HCT116 (cell line): ENCODE data around the gene MAN2C1. TPM values are rescaled to one million over a fixed set of nuclear protein-coding genes. Genes with fewer than 3 reads are reported as not detected.

Experiments used
- ATAC-seq: fragments of 200-7000 bp; cut with Tn5 transposase; 2 replicates; pipeline ENCODE4 v1.9.1; 2020; ENCODE audit warnings: mild to moderate bottlenecking, moderate library complexity
- BruUV-seq: library from RNA; stranded (reverse); fragments of 400-500 nt; replicated peaks from 2 replicates; lab custom pipeline; 2021; lab: Mats Ljungman, UMichigan
- CTCF ChIA-PET: fragments of 300-600 bp; sonication (Branson Sonifier 250); formaldehyde crosslinking; loops from one replicate; lab custom pipeline; 2021; ENCODE audit warnings: antibody characterized with exemption; lab: Charles Lee
- POLR2A ChIA-PET: fragments of 300-600, 350-600 bp; sonication (Branson Sonifier 250); formaldehyde crosslinking; loops from one replicate; lab custom pipeline; 2021; ENCODE audit warnings: antibody characterized with exemption; lab: Charles Lee
- RAD21 ChIA-PET, 2 experiments: fragments of 300-600 bp; sonication (Branson Sonifier 250); formaldehyde crosslinking; loops; one replicate each; lab custom pipeline; 2023; ENCODE audit warnings: low total read pairs in 2 of 2; ENCODE audit not compliant: uncharacterized antibody in 2 of 2, unreplicated experiment in 2 of 2, low non-redundant PET in 1 of 2; lab: Charles Lee
- DNase-seq: peaks from one replicate; pipeline ENCODE4 v3.0.0-alpha.2; 2010; ENCODE audit warnings: low read depth, low spot score
- H2AFZ ChIP-seq: fragments of 200-600 bp; shearing (Covaris generic), sonication (generic); 2 replicates; pipeline ENCODE4 v1.6.1; 2017; ENCODE audit warnings: low read depth, mixed run types, mixed read lengths, antibody characterized with exemption, low read length; ENCODE audit not compliant: poor library complexity, severe bottlenecking
- H3K27ac ChIP-seq: 2 replicates; pipeline ENCODE4 v1.5.1; 2012; ENCODE audit warnings: low read depth, low read length
- H3K27me3 ChIP-seq: fragments of 200-600 bp; sonication (generic); 2 replicates; pipeline ENCODE4 v1.6.1; 2016; ENCODE audit warnings: mixed run types, low read length, mixed read lengths; ENCODE audit not compliant: insufficient read depth
- H3K36me3 ChIP-seq, 2 experiments: fragments of 200-500 bp in 1 of 2; fragments of 200-600 bp in 1 of 2; sonication (Bioruptor generic) in 1 of 2; sonication (generic) in 1 of 2; 2 replicates each; pipeline versions ENCODE4 v1.5.1 to v1.6.1; 2014 to 2016; ENCODE audit warnings: low read length in 2 of 2, inconsistent platforms in 1 of 2, mixed read lengths in 1 of 2, mixed run types in 1 of 2; ENCODE audit not compliant: insufficient read depth in 2 of 2, control insufficient read depth in 1 of 2
- H3K4me1 ChIP-seq, 2 experiments: fragments of 200-600 bp in 1 of 2; sonication (generic) in 1 of 2; 2 replicates each; pipeline versions ENCODE4 v1.5.1 to v1.6.1; 2012 to 2017; ENCODE audit warnings: low read length in 2 of 2, inconsistent platforms in 1 of 2, mild to moderate bottlenecking in 1 of 2, mixed read lengths in 1 of 2, mixed run types in 1 of 2, moderate library complexity in 1 of 2; ENCODE audit not compliant: insufficient read depth in 2 of 2, control insufficient read depth in 1 of 2
- H3K4me2 ChIP-seq: fragments of 200-600 bp; sonication (generic); 2 replicates; pipeline ENCODE4 v1.6.1; 2017; ENCODE audit warnings: mixed run types, low read length, mixed read lengths
- H3K4me3 ChIP-seq, 2 experiments: fragments of 200-600 bp in 1 of 2; sonication (generic) in 1 of 2; replicated peaks in 1 of 2; 2 replicates each; pipeline ENCODE4 v1.5.1; 2011 to 2016; ENCODE audit warnings: low read length in 2 of 2, control low read depth in 1 of 2, low read depth in 1 of 2, mild to moderate bottlenecking in 1 of 2, mixed read lengths in 1 of 2, mixed run types in 1 of 2
- H3K79me2 ChIP-seq: fragments of 200-600 bp; sonication (generic); 2 replicates; pipeline ENCODE4 v1.6.1; 2017; ENCODE audit warnings: mild to moderate bottlenecking, mixed run types, low read length, moderate library complexity, mixed read lengths; ENCODE audit not compliant: insufficient read depth
- H3K9ac ChIP-seq: fragments of 200-600 bp; sonication (generic); 2 replicates; pipeline ENCODE4 v1.6.1; 2016; ENCODE audit warnings: low read length, mixed read lengths
- H3K9me2 ChIP-seq: fragments of 200-600 bp; sonication (generic), shearing (Covaris generic); 2 replicates; pipeline ENCODE4 v1.6.1; 2017; ENCODE audit warnings: mixed run types, mild to moderate bottlenecking, moderate library complexity; ENCODE audit not compliant: insufficient read depth
- H3K9me3 ChIP-seq, 2 experiments: fragments of 200-500 bp in 1 of 2; fragments of 200-600 bp in 1 of 2; sonication (Bioruptor generic) in 1 of 2; sonication (generic) in 1 of 2; 2 replicates each; pipeline ENCODE4 v1.6.1; 2014 to 2017; ENCODE audit warnings: low read length in 2 of 2, mixed read lengths in 2 of 2, inconsistent platforms in 1 of 2, low read depth in 1 of 2, mild to moderate bottlenecking in 1 of 2, mixed run types in 1 of 2, moderate library complexity in 1 of 2; ENCODE audit not compliant: control insufficient read depth in 1 of 2, insufficient read depth in 1 of 2
- H4K20me1 ChIP-seq: fragments of 200-600 bp; sonication (generic), shearing (Covaris generic); 2 replicates; pipeline ENCODE4 v1.6.1; 2017; ENCODE audit warnings: mixed run types, mild to moderate bottlenecking, moderate library complexity; ENCODE audit not compliant: insufficient read depth
- ATF3 ChIP-seq: IDR thresholded peaks from 2 replicates; pipeline ENCODE4 v1.6.1; 2012
- CBX3 ChIP-seq: IDR thresholded peaks from 2 replicates; pipeline ENCODE4 v1.6.1; 2012; ENCODE audit warnings: low read depth
- CTCF ChIP-seq, 3 experiments: fragments of 200-600 bp in 1 of 3; sonication (generic) in 1 of 3; IDR thresholded peaks in 2 of 3; conservative IDR thresholded peaks in 1 of 3; 2 replicates each; pipeline ENCODE4 v1.5.1; 2012 to 2017; ENCODE audit warnings: low read depth in 2 of 3, low read length in 2 of 3, antibody characterized with exemption in 1 of 3, borderline replicate concordance in 1 of 3, control low read depth in 1 of 3, mild to moderate bottlenecking in 1 of 3, mixed read lengths in 1 of 3, mixed run types in 1 of 3, moderate library complexity in 1 of 3; ENCODE audit not compliant: insufficient read depth in 1 of 3
- ELF1 ChIP-seq: IDR thresholded peaks from 2 replicates; pipeline ENCODE4 v1.6.1; 2012; ENCODE audit warnings: low read depth, borderline replicate concordance
- EZH2 ChIP-seq: fragments of 200-600 bp; sonication (generic); IDR thresholded peaks from 2 replicates; pipeline ENCODE4 v1.6.1; 2017; ENCODE audit warnings: antibody characterized with exemption, mixed run types
- EZH2phosphoT487 ChIP-seq: fragments of 200-600 bp; IDR thresholded peaks from 2 replicates; pipeline ENCODE4 v1.6.1; 2018; ENCODE audit warnings: antibody characterized with exemption, borderline replicate concordance
- FOSL1 ChIP-seq: IDR thresholded peaks from 2 replicates; pipeline ENCODE4 v1.6.1; 2012; ENCODE audit warnings: low read depth
- JUND ChIP-seq: IDR thresholded peaks from 2 replicates; pipeline ENCODE4 v1.6.1; 2012
- POLR2A ChIP-seq: IDR thresholded peaks from 2 replicates; pipeline ENCODE4 v1.7.0; 2011; ENCODE audit warnings: borderline replicate concordance; ENCODE audit not compliant: insufficient read depth, insufficient read length; ENCODE audit errors: extremely low read depth
- POLR2AphosphoS5 ChIP-seq: IDR thresholded peaks from 2 replicates; pipeline ENCODE4 v1.6.1; 2011; ENCODE audit warnings: mild to moderate bottlenecking, low read depth, low read length, moderate library complexity
- RAD21 ChIP-seq: IDR thresholded peaks from 2 replicates; pipeline ENCODE4 v1.6.1; 2012; ENCODE audit warnings: low read depth, mild to moderate bottlenecking
- SIN3A ChIP-seq: IDR thresholded peaks from 2 replicates; pipeline ENCODE4 v1.6.1; 2012; ENCODE audit warnings: low read depth
- SP1 ChIP-seq: IDR thresholded peaks from 2 replicates; pipeline ENCODE4 v1.6.1; 2012; ENCODE audit warnings: low read depth
- SRF ChIP-seq: IDR thresholded peaks from 2 replicates; pipeline ENCODE4 v1.6.1; 2012; ENCODE audit warnings: low read depth
- TCF7L2 ChIP-seq: IDR thresholded peaks from 2 replicates; pipeline ENCODE4 v1.7.0; 2011; ENCODE audit warnings: borderline replicate concordance, inconsistent platforms; ENCODE audit not compliant: insufficient read depth, insufficient read length; ENCODE audit errors: extremely low read depth
- YY1 ChIP-seq: IDR thresholded peaks from 2 replicates; pipeline ENCODE4 v1.6.1; 2011; ENCODE audit warnings: low read length, low read depth, moderate library complexity, mild to moderate bottlenecking; ENCODE audit not compliant: insufficient replicate concordance; ENCODE audit errors: extremely low read depth
- ZFX ChIP-seq: fragments of 450-650 bp; IDR thresholded peaks from 2 replicates; pipeline ENCODE4 v1.6.1; 2017
- ZNF274 ChIP-seq: fragments of 200-500 bp; sonication (Bioruptor generic); IDR thresholded peaks from 2 replicates; pipeline ENCODE4 v1.6.1; 2014; ENCODE audit warnings: mild to moderate bottlenecking, low read depth, low read length, inconsistent platforms
- intact Hi-C: fragments of 100-400 bp; cut with micrococcal nuclease; formaldehyde crosslinking; loops from 2 replicates; pipeline ENCODE4 v1.10.0; 2022
- total RNA-seq: library from RNA; stranded (reverse); gene quantifications from one replicate; pipeline ENCODE4 v1.2.1, GENCODE V29; 2021; ENCODE audit not compliant: unreplicated experiment
- TF ChIP-seq, protein P1 (sequence below): IDR thresholded peaks from 2 replicates; pipeline ENCODE4 v1.6.1; 2011; ENCODE audit warnings: mild to moderate bottlenecking, low read length, moderate library complexity; ENCODE audit not compliant: insufficient replicate concordance; ENCODE audit errors: extremely low read depth
- TF ChIP-seq, protein P2 (sequence below): IDR thresholded peaks from 2 replicates; pipeline ENCODE4 v1.6.1; 2012; ENCODE audit warnings: low read depth

Gene MAN2C1
- total RNA-seq, 1 experiment from 2014 or later = 118 TPM

DNA sequence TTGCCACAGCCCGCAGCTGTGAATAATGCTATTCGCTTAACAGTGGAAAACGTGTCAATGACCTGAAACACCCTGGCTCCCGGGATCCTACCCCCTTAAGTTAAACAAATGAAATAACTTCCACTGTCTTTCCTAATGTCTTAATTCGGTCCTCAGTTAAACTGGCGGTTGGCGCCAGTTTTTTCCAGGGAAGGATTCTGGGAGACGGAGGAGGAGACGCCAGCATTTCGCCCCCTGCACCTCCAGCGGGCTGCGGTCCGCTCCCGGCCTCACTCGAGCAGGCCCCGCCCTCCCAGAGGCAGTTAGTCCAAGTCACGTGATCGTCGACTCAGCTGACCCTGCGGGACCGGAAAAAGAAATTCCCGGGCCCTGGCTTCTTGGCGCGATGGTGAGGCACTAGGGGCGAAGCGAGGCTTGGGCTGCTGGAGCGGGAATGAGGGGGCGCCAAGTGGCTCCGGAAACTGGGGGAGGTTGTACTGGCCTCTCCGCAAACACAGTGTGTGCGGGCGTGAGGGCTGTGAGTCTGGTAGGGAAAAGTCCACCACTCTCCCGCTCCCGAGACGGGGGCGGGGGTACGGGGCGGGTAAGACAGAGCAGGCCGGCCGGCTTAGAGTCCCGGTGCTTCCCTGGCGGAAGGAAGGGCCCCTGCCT is 32.6 kb downstream of the MAN2C1 start, which contains the start of gene COMMD4:
COMMD4 (plus strand) TSS at position 359 of the 651 bp plus-strand sequence; CDS start at position 386, 27 bp downstream.
- ChIA-PET CTCF (no interaction called here), POLR2A (interaction anchor here (1.1 kb wide), 1 partner anchor 11 kb away, joined by 3 read pairs; the partner anchor contains the start of gene NEIL1), RAD21 (no interaction called here)
- peak within 1 kb of the TSS; percentile 92 for H3K4me2 ChIP-seq
- H2AFZ ChIP-seq = peak within 1 kb of the TSS; percentile 24
- peak within 1 kb of the TSS; percentile 71 to 83 for H3K4me3 ChIP-seq
- DNase-seq (peak; percentile 91), ATAC-seq (peak; percentile 93)
- peaks cover 9 to 14% of the 10 kb centered on the region in 2 experiments for H3K4me1 ChIP-seq
- peak within 1 kb of the TSS; percentile 87 for H3K9ac ChIP-seq
- H3K9me2 ChIP-seq = no peaks in the 10 kb centered on the region
- H3K27me3 ChIP-seq = no peaks in the 10 kb centered on the region
- H3K36me3 ChIP-seq = no peaks in the 10 kb centered on the region
- H3K27ac ChIP-seq = peak within 1 kb of the TSS; percentile 48
- no peaks in the 10 kb centered on the region for H3K9me3 ChIP-seq
- intact Hi-C loops = no loop called here
- no TSS peak for BruUV-seq
- H4K20me1 ChIP-seq = no peaks in the 10 kb centered on the region
- peaks cover 13% of the 10 kb centered on the region for H3K79me2 ChIP-seq
- TF ChIP-seq, protein P1, sequence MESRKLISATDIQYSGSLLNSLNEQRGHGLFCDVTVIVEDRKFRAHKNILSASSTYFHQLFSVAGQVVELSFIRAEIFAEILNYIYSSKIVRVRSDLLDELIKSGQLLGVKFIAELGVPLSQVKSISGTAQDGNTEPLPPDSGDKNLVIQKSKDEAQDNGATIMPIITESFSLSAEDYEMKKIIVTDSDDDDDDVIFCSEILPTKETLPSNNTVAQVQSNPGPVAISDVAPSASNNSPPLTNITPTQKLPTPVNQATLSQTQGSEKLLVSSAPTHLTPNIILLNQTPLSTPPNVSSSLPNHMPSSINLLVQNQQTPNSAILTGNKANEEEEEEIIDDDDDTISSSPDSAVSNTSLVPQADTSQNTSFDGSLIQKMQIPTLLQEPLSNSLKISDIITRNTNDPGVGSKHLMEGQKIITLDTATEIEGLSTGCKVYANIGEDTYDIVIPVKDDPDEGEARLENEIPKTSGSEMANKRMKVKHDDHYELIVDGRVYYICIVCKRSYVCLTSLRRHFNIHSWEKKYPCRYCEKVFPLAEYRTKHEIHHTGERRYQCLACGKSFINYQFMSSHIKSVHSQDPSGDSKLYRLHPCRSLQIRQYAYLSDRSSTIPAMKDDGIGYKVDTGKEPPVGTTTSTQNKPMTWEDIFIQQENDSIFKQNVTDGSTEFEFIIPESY = no peak
- TF ChIP-seq EZH2 = no peak
- no peak for TF ChIP-seq POLR2A
- no peak for TF ChIP-seq CTCF (IDR thresholded peaks at IDR 0.05 in 2 of 3, conservative IDR thresholded peaks at IDR 0.05 in 1 of 3; ENCODE audit: borderline replicate concordance in 1 of 3, insufficient read depth in 1 of 3, low read depth in 2 of 3, low read length in 2 of 3)
- peak; percentile 35; the same call in 1 of the 2 replicates for TF ChIP-seq SP1
- peak; percentile 68 for TF ChIP-seq ELF1
- TF ChIP-seq RAD21 = no peak
- TF ChIP-seq SIN3A = peak; percentile 94
- peak; percentile 59; the same call in 1 of the 2 replicates for TF ChIP-seq ZFX
- TF ChIP-seq POLR2AphosphoS5 = peak; percentile 75
- TF ChIP-seq, protein P2, sequence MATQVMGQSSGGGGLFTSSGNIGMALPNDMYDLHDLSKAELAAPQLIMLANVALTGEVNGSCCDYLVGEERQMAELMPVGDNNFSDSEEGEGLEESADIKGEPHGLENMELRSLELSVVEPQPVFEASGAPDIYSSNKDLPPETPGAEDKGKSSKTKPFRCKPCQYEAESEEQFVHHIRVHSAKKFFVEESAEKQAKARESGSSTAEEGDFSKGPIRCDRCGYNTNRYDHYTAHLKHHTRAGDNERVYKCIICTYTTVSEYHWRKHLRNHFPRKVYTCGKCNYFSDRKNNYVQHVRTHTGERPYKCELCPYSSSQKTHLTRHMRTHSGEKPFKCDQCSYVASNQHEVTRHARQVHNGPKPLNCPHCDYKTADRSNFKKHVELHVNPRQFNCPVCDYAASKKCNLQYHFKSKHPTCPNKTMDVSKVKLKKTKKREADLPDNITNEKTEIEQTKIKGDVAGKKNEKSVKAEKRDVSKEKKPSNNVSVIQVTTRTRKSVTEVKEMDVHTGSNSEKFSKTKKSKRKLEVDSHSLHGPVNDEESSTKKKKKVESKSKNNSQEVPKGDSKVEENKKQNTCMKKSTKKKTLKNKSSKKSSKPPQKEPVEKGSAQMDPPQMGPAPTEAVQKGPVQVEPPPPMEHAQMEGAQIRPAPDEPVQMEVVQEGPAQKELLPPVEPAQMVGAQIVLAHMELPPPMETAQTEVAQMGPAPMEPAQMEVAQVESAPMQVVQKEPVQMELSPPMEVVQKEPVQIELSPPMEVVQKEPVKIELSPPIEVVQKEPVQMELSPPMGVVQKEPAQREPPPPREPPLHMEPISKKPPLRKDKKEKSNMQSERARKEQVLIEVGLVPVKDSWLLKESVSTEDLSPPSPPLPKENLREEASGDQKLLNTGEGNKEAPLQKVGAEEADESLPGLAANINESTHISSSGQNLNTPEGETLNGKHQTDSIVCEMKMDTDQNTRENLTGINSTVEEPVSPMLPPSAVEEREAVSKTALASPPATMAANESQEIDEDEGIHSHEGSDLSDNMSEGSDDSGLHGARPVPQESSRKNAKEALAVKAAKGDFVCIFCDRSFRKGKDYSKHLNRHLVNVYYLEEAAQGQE = no peak
- no peak for TF ChIP-seq EZH2phosphoT487
- TF ChIP-seq FOSL1 = no peak
- TF ChIP-seq TCF7L2 = no peak
- TF ChIP-seq CBX3 = no peak
- TF ChIP-seq JUND = peak; percentile 20; the same call in 1 of the 2 replicates
- no peak for TF ChIP-seq ZNF274
- TF ChIP-seq SRF = no peak
- peak; percentile 44 for TF ChIP-seq YY1
- TF ChIP-seq ATF3 = no peak
